K562 (cell line): Measurements from ENCODE around the gene GHDC. TPM values are rescaled to one million over a fixed set of nuclear protein-coding genes. Genes with fewer than 3 reads are reported as not detected.

ENCODE experiments used
- HLTF ChIP-seq: fragments of 450-650 bp; IDR thresholded peaks from 2 replicates; pipeline ENCODE4 v1.6.1; 2016
- MCM2 ChIP-seq: fragments of 450-650 bp; IDR thresholded peaks from 2 replicates; pipeline ENCODE4 v1.6.1; 2017; ENCODE audit warnings: low read depth, mild to moderate bottlenecking
- MXI1 ChIP-seq: IDR thresholded peaks from 2 replicates; pipeline ENCODE4 v1.6.1; 2011; ENCODE audit warnings: low read depth, mild to moderate bottlenecking, improper control_type of control experiment, low read length
- POLR2B ChIP-seq: fragments of 450-650 bp; IDR thresholded peaks from 2 replicates; pipeline ENCODE4 v1.6.1; 2018; ENCODE audit warnings: low read depth; ENCODE audit not compliant: partially characterized antibody
- RBM34 ChIP-seq: fragments of 200-400 bp; formaldehyde crosslinking; IDR thresholded peaks from 2 replicates; pipeline ENCODE4 v1.6.1; 2018; ENCODE audit warnings: low read length, borderline replicate concordance; ENCODE audit not compliant: insufficient read depth
- SAFB ChIP-seq: fragments of 200-400 bp; formaldehyde crosslinking; IDR thresholded peaks from 2 replicates; pipeline ENCODE4 v1.6.1; 2017; ENCODE audit warnings: low read depth, low read length, borderline replicate concordance
- TCF7L2 ChIP-seq: fragments of 150-350 bp; IDR thresholded peaks from 2 replicates; pipeline ENCODE4 v1.6.1; 2016; ENCODE audit warnings: low read depth, mild to moderate bottlenecking, low read length, moderate library complexity
- TRIM28 ChIP-seq: fragments of 450-650 bp; IDR thresholded peaks from 2 replicates; pipeline ENCODE4 v1.6.1; 2017
- ZC3H11A ChIP-seq: IDR thresholded peaks from 2 replicates; pipeline ENCODE4 v1.6.1; 2012; ENCODE audit warnings: low read depth, low read length, improper control_type of control experiment
- ZNF347 ChIP-seq: fragments of 450-650 bp; formaldehyde crosslinking; IDR thresholded peaks from 2 replicates; pipeline ENCODE4 v1.4.0; 2020; ENCODE audit warnings: low read depth, mild to moderate bottlenecking, moderate library complexity
- polyA plus RNA-seq, 8 experiments: library from polyadenylated mRNA; depleted of rRNA in 4 of 8; stranded (reverse) in 5 of 8; unstranded in 3 of 8; fragments of >200 nt; fragmentation: Nextera tagmentation in 2 of 8; fragmentation: Illumina TruSeq in 1 of 8; extraction: Ambion mirVana in 2 of 8; extraction: Trizol in 1 of 8; gene quantifications; 2 replicates each; pipeline versions ENCODE4 v1.2.1 to v1.2.3, GENCODE V29; 2011 to 2014; ENCODE audit warnings: inconsistent platforms in 1 of 8, missing spikeins in 1 of 8
- total RNA-seq, 7 experiments: library from RNA; depleted of rRNA in 6 of 7; stranded (reverse); fragments of >200 nt in 6 of 7; fragmentation: Illumina TruSeq in 2 of 7; extraction: Trizol in 2 of 7; gene quantifications; 2 replicates each; pipeline versions ENCODE4 v1.2.1 to v1.2.3, GENCODE V29; 2011 to 2021; ENCODE audit warnings: low replicate concordance in 1 of 7
- TF ChIP-seq, protein P1 (sequence below): sonication (generic); formaldehyde crosslinking; IDR thresholded peaks from 2 replicates; pipeline ENCODE4 v1.8.1; 2022; ENCODE audit warnings: missing genetic modification reagents
- TF ChIP-seq, protein P2 (sequence below), 2 experiments: fragments of 450-650 bp; conservative IDR thresholded peaks; 2 replicates each; pipeline ENCODE4 v1.6.1; 2017; ENCODE audit warnings: mild to moderate bottlenecking in 2 of 2, moderate library complexity in 2 of 2
- TF ChIP-seq, protein P3 (sequence below), 2 experiments: fragments of 450-650 bp in 1 of 2; sonication (generic) in 1 of 2; formaldehyde crosslinking in 1 of 2; IDR thresholded peaks in 1 of 2; conservative IDR thresholded peaks in 1 of 2; 2 replicates each; pipeline versions ENCODE4 v1.6.1 to v1.8.1; 2016 to 2023; ENCODE audit warnings: mild to moderate bottlenecking in 2 of 2, moderate library complexity in 2 of 2, inconsistent platforms in 1 of 2, missing genetic modification reagents in 1 of 2
- TF ChIP-seq, protein P4 (sequence below): sonication (generic); formaldehyde crosslinking; IDR thresholded peaks from 2 replicates; pipeline ENCODE4 v1.8.0; 2022; ENCODE audit warnings: mild to moderate bottlenecking, missing genetic modification reagents
- TF ChIP-seq, protein P5 (sequence below), 2 experiments: fragments of 150-350 bp in 1 of 2; IDR thresholded peaks; 2 replicates each; pipeline ENCODE4 v1.6.1; 2012 to 2016; ENCODE audit warnings: low read depth in 2 of 2, low read length in 2 of 2, mild to moderate bottlenecking in 1 of 2, moderate library complexity in 1 of 2
- TF ChIP-seq, protein P6 (sequence below), 2 experiments: fragments of 200-800 bp in 1 of 2; sonication (Bioruptor generic) in 1 of 2; sonication (generic) in 1 of 2; formaldehyde crosslinking in 1 of 2; IDR thresholded peaks in 1 of 2; conservative IDR thresholded peaks in 1 of 2; 2 replicates each; pipeline versions ENCODE4 v1.5.0 to v1.6.1; 2016 to 2020; ENCODE audit warnings: missing compliant biosample characterization in 1 of 2, missing genetic modification characterization in 1 of 2, missing genetic modification reagents in 1 of 2

Gene GHDC
- total and polyA plus RNA-seq, 9 of the 15 experiments (the other 6 are each of a cell fraction or from before 2014, with no cell fraction given), result 0.65 to 23.2 (median 11.2) TPM

DNA sequence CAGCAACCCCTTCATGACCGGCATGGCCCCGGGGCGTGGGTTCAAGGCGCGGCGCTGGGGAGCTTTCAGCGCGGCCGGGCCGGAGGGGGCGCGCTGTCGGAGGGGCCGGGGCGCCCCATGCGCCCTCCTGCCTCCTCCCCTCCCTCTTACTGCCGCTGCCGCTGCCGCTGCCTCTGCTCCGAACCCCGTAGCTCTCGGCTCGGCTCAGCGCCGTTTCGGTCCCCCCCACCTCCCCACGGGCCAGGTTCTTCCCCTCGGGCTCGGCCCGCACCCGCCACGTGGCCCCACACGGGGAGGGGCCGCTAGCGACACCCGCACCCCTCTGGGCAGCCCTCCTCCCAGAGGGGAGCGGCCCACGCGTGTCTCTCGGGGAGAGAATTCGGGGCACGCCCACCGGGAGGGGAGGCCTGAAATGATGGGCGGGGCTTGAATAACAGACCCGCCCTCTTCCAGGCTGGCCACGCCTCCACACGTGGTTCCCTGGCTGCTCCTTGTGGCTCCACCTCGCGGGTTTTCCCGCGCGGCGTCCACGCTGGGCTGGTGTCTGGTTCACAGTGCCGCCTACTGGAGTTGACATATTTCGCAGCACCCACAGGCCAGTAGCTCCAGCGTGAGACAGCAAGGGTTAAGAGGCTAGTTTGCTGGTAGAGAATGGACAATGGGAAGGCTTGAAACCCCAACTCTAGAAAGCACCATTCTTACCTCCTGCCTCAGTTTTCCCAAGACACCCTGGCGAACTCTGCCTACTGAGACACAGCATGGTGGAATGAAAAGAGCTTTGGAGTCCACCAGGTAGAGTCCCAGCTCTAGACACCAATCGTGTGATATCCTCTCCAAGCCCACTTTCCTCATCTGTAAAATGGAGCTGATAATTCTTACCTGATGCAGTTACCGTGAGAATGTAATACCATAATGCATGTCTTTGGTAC is 13.1 kb downstream of the GHDC start, which contains the start of gene KCNH4 (continued):
- TF ChIP-seq, protein P1, sequence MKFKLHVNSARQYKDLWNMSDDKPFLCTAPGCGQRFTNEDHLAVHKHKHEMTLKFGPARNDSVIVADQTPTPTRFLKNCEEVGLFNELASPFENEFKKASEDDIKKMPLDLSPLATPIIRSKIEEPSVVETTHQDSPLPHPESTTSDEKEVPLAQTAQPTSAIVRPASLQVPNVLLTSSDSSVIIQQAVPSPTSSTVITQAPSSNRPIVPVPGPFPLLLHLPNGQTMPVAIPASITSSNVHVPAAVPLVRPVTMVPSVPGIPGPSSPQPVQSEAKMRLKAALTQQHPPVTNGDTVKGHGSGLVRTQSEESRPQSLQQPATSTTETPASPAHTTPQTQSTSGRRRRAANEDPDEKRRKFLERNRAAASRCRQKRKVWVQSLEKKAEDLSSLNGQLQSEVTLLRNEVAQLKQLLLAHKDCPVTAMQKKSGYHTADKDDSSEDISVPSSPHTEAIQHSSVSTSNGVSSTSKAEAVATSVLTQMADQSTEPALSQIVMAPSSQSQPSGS (CRISPR knock-in tag), result no peak
- peak; percentile 87 for TF ChIP-seq MXI1
- TF ChIP-seq, protein P2, sequence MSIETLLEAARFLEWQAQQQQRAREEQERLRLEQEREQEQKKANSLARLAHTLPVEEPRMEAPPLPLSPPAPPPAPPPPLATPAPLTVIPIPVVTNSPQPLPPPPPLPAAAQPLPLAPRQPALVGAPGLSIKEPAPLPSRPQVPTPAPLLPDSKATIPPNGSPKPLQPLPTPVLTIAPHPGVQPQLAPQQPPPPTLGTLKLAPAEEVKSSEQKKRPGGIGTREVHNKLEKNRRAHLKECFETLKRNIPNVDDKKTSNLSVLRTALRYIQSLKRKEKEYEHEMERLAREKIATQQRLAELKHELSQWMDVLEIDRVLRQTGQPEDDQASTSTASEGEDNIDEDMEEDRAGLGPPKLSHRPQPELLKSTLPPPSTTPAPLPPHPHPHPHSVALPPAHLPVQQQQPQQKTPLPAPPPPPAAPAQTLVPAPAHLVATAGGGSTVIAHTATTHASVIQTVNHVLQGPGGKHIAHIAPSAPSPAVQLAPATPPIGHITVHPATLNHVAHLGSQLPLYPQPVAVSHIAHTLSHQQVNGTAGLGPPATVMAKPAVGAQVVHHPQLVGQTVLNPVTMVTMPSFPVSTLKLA (conservative IDR thresholded peaks at IDR 0.05), result peak; percentile 99
- TF ChIP-seq, protein P3, sequence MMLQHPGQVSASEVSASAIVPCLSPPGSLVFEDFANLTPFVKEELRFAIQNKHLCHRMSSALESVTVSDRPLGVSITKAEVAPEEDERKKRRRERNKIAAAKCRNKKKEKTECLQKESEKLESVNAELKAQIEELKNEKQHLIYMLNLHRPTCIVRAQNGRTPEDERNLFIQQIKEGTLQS (IDR thresholded peaks at IDR 0.05), result no peak
- TF ChIP-seq, protein P3 (CRISPR knock-in tag; conservative IDR thresholded peaks at IDR 0.05), result peak; percentile 95
- TF ChIP-seq, protein P4, sequence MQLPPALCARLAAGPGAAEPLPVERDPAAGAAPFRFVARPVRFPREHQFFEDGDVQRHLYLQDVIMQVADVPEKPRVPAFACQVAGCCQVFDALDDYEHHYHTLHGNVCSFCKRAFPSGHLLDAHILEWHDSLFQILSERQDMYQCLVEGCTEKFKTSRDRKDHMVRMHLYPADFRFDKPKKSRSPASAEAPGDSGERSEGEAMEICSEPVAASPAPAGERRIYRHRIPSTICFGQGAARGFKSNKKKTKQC (CRISPR knock-in tag), result peak; percentile 59; the same call in 1 of the 2 replicates
- TF ChIP-seq, protein P5, sequence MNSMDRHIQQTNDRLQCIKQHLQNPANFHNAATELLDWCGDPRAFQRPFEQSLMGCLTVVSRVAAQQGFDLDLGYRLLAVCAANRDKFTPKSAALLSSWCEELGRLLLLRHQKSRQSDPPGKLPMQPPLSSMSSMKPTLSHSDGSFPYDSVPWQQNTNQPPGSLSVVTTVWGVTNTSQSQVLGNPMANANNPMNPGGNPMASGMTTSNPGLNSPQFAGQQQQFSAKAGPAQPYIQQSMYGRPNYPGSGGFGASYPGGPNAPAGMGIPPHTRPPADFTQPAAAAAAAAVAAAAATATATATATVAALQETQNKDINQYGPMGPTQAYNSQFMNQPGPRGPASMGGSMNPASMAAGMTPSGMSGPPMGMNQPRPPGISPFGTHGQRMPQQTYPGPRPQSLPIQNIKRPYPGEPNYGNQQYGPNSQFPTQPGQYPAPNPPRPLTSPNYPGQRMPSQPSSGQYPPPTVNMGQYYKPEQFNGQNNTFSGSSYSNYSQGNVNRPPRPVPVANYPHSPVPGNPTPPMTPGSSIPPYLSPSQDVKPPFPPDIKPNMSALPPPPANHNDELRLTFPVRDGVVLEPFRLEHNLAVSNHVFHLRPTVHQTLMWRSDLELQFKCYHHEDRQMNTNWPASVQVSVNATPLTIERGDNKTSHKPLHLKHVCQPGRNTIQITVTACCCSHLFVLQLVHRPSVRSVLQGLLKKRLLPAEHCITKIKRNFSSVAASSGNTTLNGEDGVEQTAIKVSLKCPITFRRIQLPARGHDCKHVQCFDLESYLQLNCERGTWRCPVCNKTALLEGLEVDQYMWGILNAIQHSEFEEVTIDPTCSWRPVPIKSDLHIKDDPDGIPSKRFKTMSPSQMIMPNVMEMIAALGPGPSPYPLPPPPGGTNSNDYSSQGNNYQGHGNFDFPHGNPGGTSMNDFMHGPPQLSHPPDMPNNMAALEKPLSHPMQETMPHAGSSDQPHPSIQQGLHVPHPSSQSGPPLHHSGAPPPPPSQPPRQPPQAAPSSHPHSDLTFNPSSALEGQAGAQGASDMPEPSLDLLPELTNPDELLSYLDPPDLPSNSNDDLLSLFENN (IDR thresholded peaks at IDR 0.05; ENCODE audit: low read depth in 2 of 2, low read length in 2 of 2), result no peak
- 0 out of 2 replicates have a peak, but pooled peaks have one; percentile 51 for TF ChIP-seq RBM34
- TF ChIP-seq, protein P6, sequence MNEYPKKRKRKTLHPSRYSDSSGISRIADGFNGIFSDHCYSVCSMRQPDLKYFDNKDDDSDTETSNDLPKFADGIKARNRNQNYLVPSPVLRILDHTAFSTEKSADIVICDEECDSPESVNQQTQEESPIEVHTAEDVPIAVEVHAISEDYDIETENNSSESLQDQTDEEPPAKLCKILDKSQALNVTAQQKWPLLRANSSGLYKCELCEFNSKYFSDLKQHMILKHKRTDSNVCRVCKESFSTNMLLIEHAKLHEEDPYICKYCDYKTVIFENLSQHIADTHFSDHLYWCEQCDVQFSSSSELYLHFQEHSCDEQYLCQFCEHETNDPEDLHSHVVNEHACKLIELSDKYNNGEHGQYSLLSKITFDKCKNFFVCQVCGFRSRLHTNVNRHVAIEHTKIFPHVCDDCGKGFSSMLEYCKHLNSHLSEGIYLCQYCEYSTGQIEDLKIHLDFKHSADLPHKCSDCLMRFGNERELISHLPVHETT (CRISPR knock-in tag; conservative IDR thresholded peaks at IDR 0.05 in 1 of 2, IDR thresholded peaks at IDR 0.05 in 1 of 2), result no peak
- TF ChIP-seq ZNF347, result no peak
- TF ChIP-seq SAFB, result peak; percentile 95
- no peak for TF ChIP-seq POLR2B
- TF ChIP-seq ZC3H11A, result no peak
- TF ChIP-seq HLTF, result no peak
- TF ChIP-seq MCM2, result no peak
- no peak for TF ChIP-seq TRIM28
- no peak for TF ChIP-seq TCF7L2
